ENCODE measurements around the gene LRRFIP1. TPM values are rescaled to one million over a fixed set of nuclear protein-coding genes. Genes with fewer than 3 reads are reported as not detected.

Gene LRRFIP1
- total RNA-seq, 3 donors from 2014 or later (not counting 1 experiment from before 2014, with no cell fraction given), result 163 to 207 (median 188) TPM

- Histone ChIP-seq H3K4me1 (ENCODE audit: control insufficient read depth, insufficient read depth, low read length) (peaks cover 14% of the 10 kb centered on the region), H3K9me3 (ENCODE audit: control insufficient read depth, insufficient read depth, low read length) (no peaks in the 10 kb centered on the region), H3K27me3 (ENCODE audit: control insufficient read depth, insufficient read depth, low read length) (no peaks in the 10 kb centered on the region), H3K4me3 (ENCODE audit: low read length) (no peak overlapping the region), H3K36me3 (ENCODE audit: control insufficient read depth, insufficient read depth, low read length) (peaks cover 14% of the 10 kb centered on the region), H3K27ac (ENCODE audit: low read length) (no peak overlapping the region)
- Mint-ChIP-seq H3K9me3 (no peaks in the 10 kb centered on the region), H3K4me1 (peaks cover 64 to 66% of the 10 kb centered on the region in 2 donors), H3K4me3 (no peak overlapping the region), H3K27ac (peak overlapping the region; percentile 36 to 74), H3K36me3 (no peaks in the 10 kb centered on the region), H3K27me3 (ENCODE audit: low read depth in 2 of 2) (no peaks in the 10 kb centered on the region)
- no peak for DNase-seq
- WGBS (ENCODE audit: insufficient coverage), result 88% methylated on average over 6 of the region's 7 CpGs
- no peak for ATAC-seq
- intact Hi-C loops (cut with micrococcal nuclease), result no loop called here
- TF ChIP-seq CTCF (IDR thresholded peaks at IDR 0.05), result no peak
Measured at GRCh38 chr2:237726401-237726830, 99.0 kb downstream of the LRRFIP1 start.

- peak overlapping the region in 1 of 2 donors; percentile 74 for H3K27ac Mint-ChIP-seq
Measured at GRCh38 chr2:237727363-237727762, 100.0 kb downstream of the LRRFIP1 start.

GRCh38 chr2:237729681-237730475 is 102.5 kb downstream of the LRRFIP1 start:
- H3K4me3 Mint-ChIP-seq, result no peak overlapping the region
- H3K36me3 ChIP-seq (ENCODE audit: control insufficient read depth, insufficient read depth, low read length), result peaks cover 8% of the 10 kb centered on the region
- WGBS (ENCODE audit: insufficient coverage), result 90% methylated on average over 11 of the region's 12 CpGs
- DNase-seq (no peak), ATAC-seq (no peak)
- H3K27me3 Mint-ChIP-seq (ENCODE audit: low read depth in 2 of 2), result no peaks in the 10 kb centered on the region
- peaks cover 63 to 70% of the 10 kb centered on the region in 2 donors for H3K4me1 Mint-ChIP-seq
- intact Hi-C loops (cut with micrococcal nuclease), result loop anchor here (5.0 kb wide), 1 partner anchor 33 kb away; no protein-coding TSS in a partner anchor
- H3K27me3 ChIP-seq (ENCODE audit: control insufficient read depth, insufficient read depth, low read length), result no peaks in the 10 kb centered on the region
- no peaks in the 10 kb centered on the region for H3K9me3 Mint-ChIP-seq
- no peak for TF ChIP-seq CTCF (IDR thresholded peaks at IDR 0.05)
- peaks cover 24% of the 10 kb centered on the region for H3K4me1 ChIP-seq (ENCODE audit: control insufficient read depth, insufficient read depth, low read length)
- no peaks in the 10 kb centered on the region for H3K36me3 Mint-ChIP-seq
- H3K9me3 ChIP-seq (ENCODE audit: control insufficient read depth, insufficient read depth, low read length), result no peaks in the 10 kb centered on the region
- H3K27ac ChIP-seq (ENCODE audit: low read length), result no peak overlapping the region
- no peak overlapping the region for H3K4me3 ChIP-seq (ENCODE audit: low read length)
- peak overlapping the region in 1 of 2 donors; percentile 54 for H3K27ac Mint-ChIP-seq

More at GRCh38 chr2:237727363-237727762, 100.0 kb downstream of the LRRFIP1 start:
- peak in 1 of 3 donors; percentile 19 for ATAC-seq
- 73% methylated on average over 5 of the region's 5 CpGs for WGBS (ENCODE audit: insufficient coverage)
- TF ChIP-seq CTCF (IDR thresholded peaks at IDR 0.05), result no peak
- no peaks in the 10 kb centered on the region for H3K36me3 Mint-ChIP-seq
- no peaks in the 10 kb centered on the region for H3K27me3 ChIP-seq (ENCODE audit: control insufficient read depth, insufficient read depth, low read length)
- intact Hi-C loops (cut with micrococcal nuclease), result no loop called here
- H3K27ac ChIP-seq (ENCODE audit: low read length), result no peak overlapping the region
- H3K9me3 Mint-ChIP-seq, result no peaks in the 10 kb centered on the region
- no peaks in the 10 kb centered on the region for H3K27me3 Mint-ChIP-seq (ENCODE audit: low read depth in 2 of 2)
- DNase-seq, result no peak
- H3K36me3 ChIP-seq (ENCODE audit: control insufficient read depth, insufficient read depth, low read length), result peaks cover 8% of the 10 kb centered on the region
- no peak overlapping the region for H3K4me3 ChIP-seq (ENCODE audit: low read length)
- no peak overlapping the region for H3K4me3 Mint-ChIP-seq
- H3K4me1 ChIP-seq (ENCODE audit: control insufficient read depth, insufficient read depth, low read length), result peaks cover 22% of the 10 kb centered on the region
- H3K9me3 ChIP-seq (ENCODE audit: control insufficient read depth, insufficient read depth, low read length), result no peaks in the 10 kb centered on the region
- H3K4me1 Mint-ChIP-seq, result peaks cover 65 to 66% of the 10 kb centered on the region in 2 donors
